ENCODE results near the gene LRG1.

Gene LRG1

DNA sequence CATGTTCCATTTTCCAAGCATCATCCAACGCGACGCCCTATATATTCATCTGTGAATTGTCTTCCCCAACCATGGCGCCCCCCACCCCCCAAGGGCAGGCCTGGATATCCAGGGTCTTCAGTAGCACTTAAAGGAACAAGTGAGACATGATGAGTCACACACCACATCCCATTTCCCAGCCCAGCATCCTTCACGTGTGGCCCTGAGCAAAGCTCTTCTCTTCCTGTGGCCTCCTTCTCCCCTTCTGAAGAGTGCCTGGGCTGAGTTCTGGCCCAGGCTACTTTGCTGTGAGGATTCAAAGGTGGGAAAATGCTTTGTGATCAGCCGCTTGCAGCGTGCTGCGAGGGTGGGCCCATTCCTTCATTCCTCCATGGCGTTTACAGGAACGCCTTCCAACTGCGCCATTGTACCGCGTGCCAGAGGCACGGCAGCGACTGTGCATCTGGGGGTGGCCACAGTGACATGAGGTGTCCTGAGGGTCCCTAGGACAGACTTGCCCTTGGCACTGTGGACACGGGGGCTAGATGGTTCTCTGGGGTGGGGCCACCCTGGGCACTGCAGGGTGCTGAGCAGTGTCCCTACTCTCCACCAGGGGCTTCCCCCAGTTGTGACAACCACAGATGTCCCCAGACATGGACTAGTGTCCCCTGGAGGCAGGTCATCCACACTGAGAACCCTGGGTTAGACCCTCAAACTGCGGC, 33.2 kb downstream of the LRG1 start:
- Mint-ChIP-seq H3K4me1 (ENCODE audit: low read depth) (peaks cover 9% of the 10 kb centered on the region), H3K27ac (peak overlapping the region; percentile 73), H3K36me3 (ENCODE audit: low read depth) (peaks cover 9% of the 10 kb centered on the region), H3K27me3 (ENCODE audit: low read depth) (no peaks in the 10 kb centered on the region), H3K4me3 (no peak overlapping the region), H3K9me3 (no peaks in the 10 kb centered on the region)

- H3K4me1 Mint-ChIP-seq (ENCODE audit: low read depth): peaks cover 9% of the 10 kb centered on the region
- H3K27me3 Mint-ChIP-seq (ENCODE audit: low read depth): no peaks in the 10 kb centered on the region
- H3K27ac Mint-ChIP-seq: peak overlapping the region; percentile 73
- no peaks in the 10 kb centered on the region for H3K9me3 Mint-ChIP-seq
- H3K4me3 Mint-ChIP-seq: no peak overlapping the region
- peaks cover 9% of the 10 kb centered on the region for H3K36me3 Mint-ChIP-seq (ENCODE audit: low read depth)
Observed at GRCh38 chr19:4505570-4506448, 34.0 kb downstream of the LRG1 start.

- peaks cover 9% of the 10 kb centered on the region for H3K36me3 Mint-ChIP-seq (ENCODE audit: low read depth)
- peaks cover 9% of the 10 kb centered on the region for H3K4me1 Mint-ChIP-seq (ENCODE audit: low read depth)
- no peaks in the 10 kb centered on the region for H3K27me3 Mint-ChIP-seq (ENCODE audit: low read depth)
- no peaks in the 10 kb centered on the region for H3K9me3 Mint-ChIP-seq
- H3K4me3 Mint-ChIP-seq: no peak overlapping the region
- H3K27ac Mint-ChIP-seq: no peak overlapping the region
Observed at GRCh38 chr19:4504891-4505569, 34.8 kb downstream of the LRG1 start.

DNA sequence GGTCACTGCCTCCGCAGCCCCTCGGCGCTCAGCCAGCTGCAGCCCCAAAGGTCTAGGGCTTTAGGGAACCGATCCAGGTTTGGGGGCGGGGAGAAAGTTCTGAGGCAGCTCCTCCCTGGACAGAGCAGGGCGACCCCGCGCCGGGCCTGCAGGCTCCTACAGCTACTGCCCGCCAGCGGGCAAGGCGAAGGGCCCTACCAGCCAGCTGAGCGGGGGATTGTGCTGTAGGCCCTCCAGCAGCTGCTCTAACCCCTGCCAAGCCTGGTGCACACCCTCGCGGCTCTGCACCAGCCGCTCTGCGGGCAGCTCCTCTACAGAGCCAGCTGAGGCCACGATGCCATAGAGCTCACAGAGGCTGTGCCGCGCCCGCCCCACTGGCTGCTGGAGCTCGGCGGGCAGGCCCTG, 35.5 kb downstream of the LRG1 start:
- Mint-ChIP-seq H3K27me3 (ENCODE audit: low read depth) (no peaks in the 10 kb centered on the region), H3K36me3 (ENCODE audit: low read depth) (peaks cover 9% of the 10 kb centered on the region), H3K27ac (no peak overlapping the region), H3K4me3 (no peak overlapping the region), H3K4me1 (ENCODE audit: low read depth) (peaks cover 9% of the 10 kb centered on the region), H3K9me3 (no peaks in the 10 kb centered on the region)

GRCh38 chr19:4503825-4504170, 36.0 kb downstream of the LRG1 start:
- Mint-ChIP-seq H3K4me1 (ENCODE audit: low read depth) (peaks cover 9% of the 10 kb centered on the region), H3K9me3 (no peaks in the 10 kb centered on the region), H3K4me3 (no peak overlapping the region), H3K27me3 (ENCODE audit: low read depth) (no peaks in the 10 kb centered on the region), H3K36me3 (ENCODE audit: low read depth) (peaks cover 9% of the 10 kb centered on the region), H3K27ac (no peak overlapping the region)

- Mint-ChIP-seq H3K9me3 (no peaks in the 10 kb centered on the region), H3K27ac (no peak overlapping the region)
Observed at GRCh38 chr19:4503132-4503824, 36.6 kb downstream of the LRG1 start.

GRCh38 chr19:4502282-4503131, 37.3 kb downstream of the LRG1 start:
- Mint-ChIP-seq H3K27ac (no peak overlapping the region), H3K36me3 (ENCODE audit: low read depth) (peaks cover 9% of the 10 kb centered on the region), H3K27me3 (ENCODE audit: low read depth) (no peaks in the 10 kb centered on the region), H3K4me3 (no peak overlapping the region), H3K9me3 (no peaks in the 10 kb centered on the region), H3K4me1 (ENCODE audit: low read depth) (peaks cover 9% of the 10 kb centered on the region)

More at GRCh38 chr19:4503132-4503824, 36.6 kb downstream of the LRG1 start:
- H3K36me3 Mint-ChIP-seq (ENCODE audit: low read depth): peaks cover 9% of the 10 kb centered on the region
- H3K27me3 Mint-ChIP-seq (ENCODE audit: low read depth): no peaks in the 10 kb centered on the region
- H3K4me1 Mint-ChIP-seq (ENCODE audit: low read depth): peaks cover 9% of the 10 kb centered on the region
- H3K4me3 Mint-ChIP-seq: no peak overlapping the region

DNA sequence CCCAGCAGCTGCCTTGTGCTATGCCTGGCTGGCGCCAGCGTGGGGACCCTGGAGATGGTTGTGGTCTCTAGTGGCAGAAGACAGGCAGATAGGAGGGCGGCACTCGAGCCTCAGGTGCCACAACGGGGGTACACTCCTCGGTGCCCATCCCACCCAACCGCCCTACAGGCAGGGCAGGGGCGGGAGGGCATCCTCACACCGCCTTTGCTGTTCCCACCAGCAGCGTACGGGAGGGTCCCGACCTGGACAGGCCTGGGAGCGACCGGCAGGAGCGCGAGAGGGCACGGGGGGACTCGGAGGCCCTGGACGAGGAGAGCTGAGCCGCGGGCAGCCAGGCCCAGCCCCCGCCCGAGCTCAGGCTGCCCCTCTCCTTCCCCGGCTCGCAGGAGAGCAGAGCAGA, 38.1 kb downstream of the LRG1 start:
- peaks cover 8% of the 10 kb centered on the region for H3K4me1 Mint-ChIP-seq (ENCODE audit: low read depth)
- no peak overlapping the region for H3K4me3 Mint-ChIP-seq
- no peaks in the 10 kb centered on the region for H3K27me3 Mint-ChIP-seq (ENCODE audit: low read depth)
- no peaks in the 10 kb centered on the region for H3K9me3 Mint-ChIP-seq
- no peak overlapping the region for H3K27ac Mint-ChIP-seq
- peaks cover 9% of the 10 kb centered on the region for H3K36me3 Mint-ChIP-seq (ENCODE audit: low read depth)

DNA sequence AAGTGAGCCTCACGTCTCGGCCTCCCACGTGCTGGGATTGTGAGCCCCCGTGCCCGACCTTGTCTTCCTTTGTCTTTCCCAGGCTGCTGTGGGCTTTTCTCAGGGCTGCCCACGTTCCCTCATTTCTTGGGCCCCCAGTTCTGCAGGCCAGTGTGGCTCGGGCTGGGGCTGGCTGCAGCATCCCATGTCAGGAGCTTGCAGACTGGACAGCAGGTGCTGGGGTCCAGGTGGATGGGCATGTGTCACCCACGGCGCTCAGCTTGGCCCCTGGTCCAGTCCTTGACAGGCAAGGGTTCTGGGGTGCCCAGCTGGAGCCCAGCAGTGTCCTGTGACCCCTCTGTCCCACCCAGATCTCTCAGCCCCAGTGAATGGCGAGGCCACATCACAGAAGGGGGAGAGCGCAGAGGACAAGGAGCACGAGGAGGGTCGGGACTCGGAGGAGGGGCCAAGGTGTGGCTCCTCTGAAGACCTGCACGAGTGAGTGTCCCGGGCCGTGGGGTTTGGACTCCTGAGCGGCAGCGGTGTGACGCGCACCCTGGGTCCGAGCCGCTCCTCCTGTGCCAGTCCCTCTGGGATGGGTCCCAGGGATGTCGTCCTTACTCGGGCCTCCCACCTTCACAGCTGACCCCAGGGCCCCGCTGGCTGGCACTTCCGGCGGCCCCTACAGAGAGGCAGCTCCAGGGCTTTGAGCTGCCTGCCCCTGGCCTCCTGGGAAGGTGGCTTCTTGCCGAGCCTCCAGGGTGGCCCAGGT, 38.8 kb downstream of the LRG1 start:
- Mint-ChIP-seq H3K4me3 (no peak overlapping the region), H3K36me3 (ENCODE audit: low read depth) (peaks cover 7% of the 10 kb centered on the region), H3K27ac (no peak overlapping the region), H3K27me3 (ENCODE audit: low read depth) (no peaks in the 10 kb centered on the region), H3K9me3 (no peaks in the 10 kb centered on the region), H3K4me1 (ENCODE audit: low read depth) (peaks cover 2% of the 10 kb centered on the region)

- Mint-ChIP-seq H3K4me1 (ENCODE audit: low read depth) (no peaks in the 10 kb centered on the region), H3K27me3 (ENCODE audit: low read depth) (no peaks in the 10 kb centered on the region), H3K27ac (no peak overlapping the region), H3K4me3 (no peak overlapping the region), H3K36me3 (ENCODE audit: low read depth) (peaks cover 2% of the 10 kb centered on the region), H3K9me3 (no peaks in the 10 kb centered on the region)
Observed at GRCh38 chr19:4499855-4500254, 40.0 kb downstream of the LRG1 start.

DNA sequence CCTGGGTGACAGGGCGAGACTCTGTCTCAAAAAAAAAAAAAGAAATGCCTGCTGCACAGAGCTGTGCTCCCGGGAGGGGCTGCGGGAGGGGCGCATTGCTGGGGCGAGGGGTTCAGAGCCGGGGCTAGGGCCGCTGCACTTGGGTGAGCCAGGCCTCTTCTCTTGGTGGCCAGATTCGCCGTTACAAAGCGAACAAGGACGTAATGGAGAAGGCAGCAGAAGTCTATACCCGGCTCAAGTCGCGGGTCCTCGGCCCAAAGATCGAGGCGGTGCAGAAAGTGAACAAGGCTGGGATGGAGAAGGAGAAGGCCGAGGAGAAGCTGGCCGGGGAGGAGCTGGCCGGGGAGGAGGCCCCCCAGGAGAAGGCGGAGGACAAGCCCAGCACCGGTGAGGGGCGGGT, 40.5 kb downstream of the LRG1 start:
- no peaks in the 10 kb centered on the region for H3K9me3 Mint-ChIP-seq
- H3K4me1 Mint-ChIP-seq (ENCODE audit: low read depth): no peaks in the 10 kb centered on the region
- peaks cover 2% of the 10 kb centered on the region for H3K36me3 Mint-ChIP-seq (ENCODE audit: low read depth)
- H3K27me3 Mint-ChIP-seq (ENCODE audit: low read depth): no peaks in the 10 kb centered on the region
- H3K4me3 Mint-ChIP-seq: no peak overlapping the region
- H3K27ac Mint-ChIP-seq: no peak overlapping the region

DNA sequence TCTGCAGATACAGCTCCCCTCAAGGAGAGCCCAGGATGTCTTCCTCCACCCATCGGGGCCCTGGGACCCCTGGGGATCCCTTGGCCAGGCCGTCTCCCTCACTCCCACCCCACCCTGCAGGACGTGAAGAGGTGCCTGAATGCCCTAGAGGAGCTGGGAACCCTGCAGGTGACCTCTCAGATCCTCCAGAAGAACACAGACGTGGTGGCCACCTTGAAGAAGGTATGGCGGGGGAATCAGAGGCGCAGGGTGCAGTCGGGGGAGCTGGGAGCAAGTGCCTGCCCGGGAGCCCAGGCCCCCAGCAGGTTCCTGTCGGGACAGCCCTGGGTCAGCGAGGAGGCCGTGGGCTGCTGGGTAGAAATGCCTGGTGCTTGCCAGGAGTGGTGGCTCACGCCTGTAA, 41.1 kb downstream of the LRG1 start:
- Mint-ChIP-seq H3K27ac (no peak overlapping the region), H3K36me3 (ENCODE audit: low read depth) (peaks cover 2% of the 10 kb centered on the region), H3K9me3 (no peaks in the 10 kb centered on the region), H3K27me3 (ENCODE audit: low read depth) (no peaks in the 10 kb centered on the region), H3K4me3 (no peak overlapping the region), H3K4me1 (ENCODE audit: low read depth) (no peaks in the 10 kb centered on the region)

DNA sequence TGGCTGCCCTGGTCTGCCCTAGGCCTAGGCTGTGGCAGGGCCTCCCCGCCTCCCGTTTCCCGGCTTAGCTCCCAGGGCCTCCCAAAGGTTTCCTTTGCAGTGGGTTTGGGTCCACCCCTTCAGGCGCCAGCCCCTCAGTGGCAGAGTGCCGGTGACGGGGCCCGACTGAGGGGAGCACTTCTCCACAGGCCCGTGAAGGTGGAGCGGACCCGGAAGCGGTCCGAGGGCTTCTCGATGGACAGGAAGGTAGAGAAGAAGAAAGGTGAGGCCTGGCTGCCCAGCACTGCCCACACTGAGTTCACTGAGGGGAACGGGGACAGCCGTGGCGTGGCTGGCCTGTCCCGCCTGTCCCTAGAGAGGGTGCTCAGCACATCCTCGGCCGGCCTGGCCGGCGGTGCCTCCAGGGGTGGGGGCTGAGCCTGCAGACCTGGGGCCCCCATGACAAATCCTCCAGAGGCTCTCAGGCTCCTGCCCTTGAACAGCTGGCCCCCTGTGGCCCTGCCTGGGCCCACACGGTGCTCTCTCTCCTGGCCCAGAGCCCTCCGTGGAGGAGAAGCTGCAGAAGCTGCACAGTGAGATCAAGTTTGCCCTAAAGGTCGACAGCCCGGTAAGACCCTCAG, 42.0 kb downstream of the LRG1 start:
- H3K36me3 Mint-ChIP-seq (ENCODE audit: low read depth): peaks cover 2% of the 10 kb centered on the region
- no peaks in the 10 kb centered on the region for H3K27me3 Mint-ChIP-seq (ENCODE audit: low read depth)
- H3K27ac Mint-ChIP-seq: no peak overlapping the region
- no peaks in the 10 kb centered on the region for H3K4me1 Mint-ChIP-seq (ENCODE audit: low read depth)
- no peaks in the 10 kb centered on the region for H3K9me3 Mint-ChIP-seq
- H3K4me3 Mint-ChIP-seq: no peak overlapping the region
